NB4 (cell line): ENCODE data around the gene RASGRP1.

Experiments used
- DNase-seq: peaks from one replicate; pipeline ENCODE4 v3.0.0; 2010; ENCODE audit warnings: low read depth
- H3K4me3 ChIP-seq: one replicate; pipeline ENCODE4 v1.5.1; 2011; ENCODE audit warnings: mild to moderate bottlenecking, low read depth, low read length, moderate library complexity
- MYC ChIP-seq: IDR thresholded peaks from 2 replicates; pipeline ENCODE4 v1.6.1; 2011; ENCODE audit warnings: low read depth, low read length
- POLR2A ChIP-seq: IDR thresholded peaks from 2 replicates; pipeline ENCODE4 v1.6.1; 2011; ENCODE audit warnings: mild to moderate bottlenecking; ENCODE audit not compliant: insufficient read length; ENCODE audit errors: extremely low read depth
- TF ChIP-seq, protein P1 (sequence below): IDR thresholded peaks from 2 replicates; pipeline ENCODE4 v1.6.1; 2011; ENCODE audit warnings: low read depth, low read length
- TF ChIP-seq, protein P2 (sequence below): IDR thresholded peaks from one replicate; pipeline ENCODE4 v1.5.1; 2012; ENCODE audit warnings: low read depth, low read length

RASGRP1 gene

DNA sequence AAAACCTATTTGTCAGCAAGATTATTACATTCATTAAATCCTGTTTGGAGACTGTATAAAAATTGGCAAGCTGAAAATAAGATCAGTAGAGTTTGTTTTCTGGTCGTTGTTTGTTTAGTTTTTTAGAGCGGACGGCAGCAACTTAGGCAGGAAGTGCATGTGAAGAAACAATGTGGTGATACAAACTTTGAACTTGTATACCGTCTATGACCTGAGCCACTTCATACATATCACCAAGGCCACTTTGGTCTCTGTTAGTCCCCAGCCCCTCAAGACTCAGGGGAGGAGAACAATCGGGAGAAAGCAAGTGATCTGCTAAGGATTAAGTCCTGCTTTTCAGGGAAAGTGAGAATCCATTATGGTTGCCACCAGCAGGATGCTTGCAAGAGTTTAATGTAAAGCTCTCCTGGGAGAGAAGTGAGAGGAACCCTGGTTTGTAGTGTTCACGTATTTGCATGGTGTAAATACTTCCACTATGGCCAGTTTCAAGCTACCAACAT lies 31.1 kb downstream of the RASGRP1 start:
- H3K4me3 ChIP-seq: no peak overlapping the region
- DNase-seq: no peak
- TF ChIP-seq MYC (no peak), POLR2A (no peak)
- TF ChIP-seq, protein P1, sequence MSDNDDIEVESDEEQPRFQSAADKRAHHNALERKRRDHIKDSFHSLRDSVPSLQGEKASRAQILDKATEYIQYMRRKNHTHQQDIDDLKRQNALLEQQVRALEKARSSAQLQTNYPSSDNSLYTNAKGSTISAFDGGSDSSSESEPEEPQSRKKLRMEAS: no peak
- TF ChIP-seq, protein P2, sequence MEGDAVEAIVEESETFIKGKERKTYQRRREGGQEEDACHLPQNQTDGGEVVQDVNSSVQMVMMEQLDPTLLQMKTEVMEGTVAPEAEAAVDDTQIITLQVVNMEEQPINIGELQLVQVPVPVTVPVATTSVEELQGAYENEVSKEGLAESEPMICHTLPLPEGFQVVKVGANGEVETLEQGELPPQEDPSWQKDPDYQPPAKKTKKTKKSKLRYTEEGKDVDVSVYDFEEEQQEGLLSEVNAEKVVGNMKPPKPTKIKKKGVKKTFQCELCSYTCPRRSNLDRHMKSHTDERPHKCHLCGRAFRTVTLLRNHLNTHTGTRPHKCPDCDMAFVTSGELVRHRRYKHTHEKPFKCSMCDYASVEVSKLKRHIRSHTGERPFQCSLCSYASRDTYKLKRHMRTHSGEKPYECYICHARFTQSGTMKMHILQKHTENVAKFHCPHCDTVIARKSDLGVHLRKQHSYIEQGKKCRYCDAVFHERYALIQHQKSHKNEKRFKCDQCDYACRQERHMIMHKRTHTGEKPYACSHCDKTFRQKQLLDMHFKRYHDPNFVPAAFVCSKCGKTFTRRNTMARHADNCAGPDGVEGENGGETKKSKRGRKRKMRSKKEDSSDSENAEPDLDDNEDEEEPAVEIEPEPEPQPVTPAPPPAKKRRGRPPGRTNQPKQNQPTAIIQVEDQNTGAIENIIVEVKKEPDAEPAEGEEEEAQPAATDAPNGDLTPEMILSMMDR: no peak

DNA sequence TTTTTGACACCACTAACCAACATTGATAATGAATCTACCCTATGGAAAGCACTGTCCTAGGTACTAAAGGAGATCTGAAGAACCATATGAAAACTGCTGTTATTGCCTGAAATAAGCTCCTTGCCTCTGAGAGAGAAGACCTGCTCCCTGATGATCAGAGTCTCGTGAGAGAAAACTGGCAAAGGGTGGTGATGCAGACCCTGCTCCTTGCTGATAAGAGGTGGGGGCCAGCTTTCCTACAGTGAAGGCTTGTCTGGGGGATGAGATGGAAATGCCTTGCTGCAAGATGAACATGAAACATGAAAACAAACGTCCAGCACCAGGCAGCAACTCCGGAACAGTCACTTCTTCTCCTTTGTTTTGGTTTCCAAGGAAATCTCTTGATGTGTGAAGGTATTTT lies 31.9 kb downstream of the RASGRP1 start:
- H3K4me3 ChIP-seq: no peak overlapping the region
- TF ChIP-seq, protein P2: no peak
- TF ChIP-seq MYC (no peak), POLR2A (no peak)
- TF ChIP-seq, protein P1: no peak
- no peak for DNase-seq

DNA sequence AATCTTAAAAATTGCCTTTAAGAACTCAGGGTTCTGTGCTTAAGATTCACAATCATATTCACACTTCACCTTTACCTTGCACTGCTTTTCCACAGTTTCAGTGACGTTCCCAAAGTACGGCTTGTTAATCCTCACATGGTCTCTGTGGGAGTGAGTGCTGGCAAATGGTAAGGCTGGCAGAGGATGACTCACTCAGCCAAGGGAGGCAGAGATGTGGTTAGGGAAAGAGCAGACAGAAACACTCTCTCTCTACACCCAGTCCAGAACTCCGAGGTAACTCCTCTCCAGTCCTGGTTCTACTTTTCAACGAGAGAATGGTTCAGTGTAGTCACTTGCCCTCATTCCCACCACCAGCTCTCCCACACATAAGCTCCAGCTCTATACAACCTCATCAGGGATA lies 33.1 kb downstream of the RASGRP1 start:
- DNase-seq: peak; percentile 24
- no peak overlapping the region for H3K4me3 ChIP-seq
- TF ChIP-seq POLR2A: no peak
- TF ChIP-seq MYC: no peak
- TF ChIP-seq, protein P1: no peak
- TF ChIP-seq, protein P2: no peak

DNA sequence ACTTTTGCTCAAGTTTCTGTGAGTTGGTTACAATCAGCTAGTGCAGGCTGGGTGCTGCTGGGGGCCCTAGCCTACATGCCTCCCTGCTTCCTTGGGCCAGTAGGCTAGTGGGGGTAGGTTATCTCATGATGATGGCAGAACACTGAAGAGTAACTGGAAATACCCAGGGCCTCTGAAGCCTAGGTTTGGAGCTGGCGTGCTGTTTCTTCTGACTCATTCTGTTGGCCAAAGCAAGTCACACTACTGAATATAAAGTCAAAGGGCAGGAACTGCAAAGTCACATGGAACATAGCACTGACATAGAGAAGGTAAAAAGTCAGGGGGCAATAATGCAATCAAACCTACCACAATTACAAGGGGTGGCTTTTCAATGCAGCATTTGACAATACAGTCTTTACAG lies 34.5 kb downstream of the RASGRP1 start:
- no peak for DNase-seq
- no peak overlapping the region for H3K4me3 ChIP-seq
- TF ChIP-seq, protein P1: no peak
- TF ChIP-seq MYC: no peak
- TF ChIP-seq, protein P2: no peak
- TF ChIP-seq POLR2A: no peak

DNA sequence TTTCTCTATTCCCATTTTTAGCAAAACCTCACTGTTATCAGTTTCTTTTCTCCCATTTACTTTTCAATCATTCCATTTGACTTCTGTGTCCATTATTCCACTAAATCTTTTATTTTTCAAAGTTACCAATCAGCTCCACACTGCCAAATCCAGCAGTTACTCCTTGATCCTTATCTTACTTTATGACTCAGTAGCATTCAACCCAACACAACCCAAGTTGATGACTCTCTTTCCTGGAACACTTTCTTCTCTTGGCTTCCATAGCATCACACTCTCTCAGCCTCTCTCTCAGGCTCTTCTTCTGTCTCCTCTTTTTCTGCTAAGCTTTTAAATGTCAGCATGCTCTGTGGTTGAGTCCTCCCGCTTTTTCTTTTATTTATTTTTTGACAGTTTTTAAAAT lies 36.3 kb downstream of the RASGRP1 start:
- no peak for DNase-seq
- TF ChIP-seq, protein P2: no peak
- no peak for TF ChIP-seq POLR2A
- TF ChIP-seq MYC: no peak
- TF ChIP-seq, protein P1: no peak
- H3K4me3 ChIP-seq: no peak overlapping the region

DNA sequence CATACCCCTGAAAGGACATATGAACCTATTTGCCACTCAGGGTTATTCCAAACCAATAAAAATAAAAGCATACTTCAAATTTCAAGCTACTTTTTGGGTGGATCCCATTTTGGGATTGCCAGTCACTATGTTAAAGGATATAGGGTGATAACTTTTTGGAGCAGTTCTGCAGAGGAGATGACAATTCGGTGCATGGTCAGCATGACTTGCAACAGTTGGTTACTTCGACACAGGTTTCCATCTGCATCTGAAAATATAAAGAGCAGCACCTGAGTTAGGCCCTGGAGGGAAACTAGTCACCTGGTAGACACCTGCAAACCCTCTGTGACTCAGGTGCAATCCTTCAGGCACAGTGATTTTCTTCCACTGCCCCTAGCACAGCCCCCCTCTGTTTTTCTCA lies 38.5 kb downstream of the RASGRP1 start:
- DNase-seq: no peak

More for the DNA sequence above, 38.5 kb downstream of the RASGRP1 start:
- H3K4me3 ChIP-seq: no peak overlapping the region
- TF ChIP-seq, protein P2: no peak
- TF ChIP-seq, protein P1: no peak
- TF ChIP-seq POLR2A: no peak
- no peak for TF ChIP-seq MYC
